ENCODE data around the gene LRRC2.

The LRRC2 gene

DNA sequence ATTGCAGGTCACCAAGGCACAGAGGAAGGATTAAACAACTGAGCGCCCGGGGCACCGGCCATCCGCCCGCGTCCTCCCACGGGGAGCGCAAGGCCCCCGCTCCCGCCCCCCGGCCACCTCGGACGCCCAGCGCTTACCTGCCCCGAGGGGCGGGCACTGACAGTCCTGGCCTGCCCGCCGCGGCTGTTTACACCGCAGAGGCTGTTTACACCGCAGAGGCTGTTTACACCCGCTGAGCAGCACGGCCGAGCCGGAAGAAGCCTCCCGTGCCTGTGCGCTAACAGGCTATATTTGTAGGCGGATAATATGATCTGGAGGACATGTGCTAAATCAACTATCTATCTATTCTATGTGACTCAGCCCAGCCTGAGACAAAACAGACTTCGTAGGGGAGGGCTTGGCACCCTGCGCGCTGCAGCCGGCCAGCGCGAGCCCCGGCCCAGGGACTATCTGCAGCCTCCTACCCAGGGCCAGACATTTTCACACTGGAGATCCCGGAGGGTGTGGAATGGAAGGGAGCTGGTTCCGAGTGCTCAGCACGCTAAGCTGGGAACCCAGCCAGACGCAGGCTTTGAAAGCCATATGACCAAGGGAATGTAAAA lies at the start of gene LRRC2:
TSS of gene LRRC2 (minus strand) at position 263 of the 602 bp plus-strand sequence. CDS start 14,711 bp downstream, outside the sequence.
- H3K4me3 ChIP-seq (ENCODE audit: control insufficient read depth, low read depth, low read length) = peak within 1 kb of the TSS; percentile 45
- TF ChIP-seq, protein P1, sequence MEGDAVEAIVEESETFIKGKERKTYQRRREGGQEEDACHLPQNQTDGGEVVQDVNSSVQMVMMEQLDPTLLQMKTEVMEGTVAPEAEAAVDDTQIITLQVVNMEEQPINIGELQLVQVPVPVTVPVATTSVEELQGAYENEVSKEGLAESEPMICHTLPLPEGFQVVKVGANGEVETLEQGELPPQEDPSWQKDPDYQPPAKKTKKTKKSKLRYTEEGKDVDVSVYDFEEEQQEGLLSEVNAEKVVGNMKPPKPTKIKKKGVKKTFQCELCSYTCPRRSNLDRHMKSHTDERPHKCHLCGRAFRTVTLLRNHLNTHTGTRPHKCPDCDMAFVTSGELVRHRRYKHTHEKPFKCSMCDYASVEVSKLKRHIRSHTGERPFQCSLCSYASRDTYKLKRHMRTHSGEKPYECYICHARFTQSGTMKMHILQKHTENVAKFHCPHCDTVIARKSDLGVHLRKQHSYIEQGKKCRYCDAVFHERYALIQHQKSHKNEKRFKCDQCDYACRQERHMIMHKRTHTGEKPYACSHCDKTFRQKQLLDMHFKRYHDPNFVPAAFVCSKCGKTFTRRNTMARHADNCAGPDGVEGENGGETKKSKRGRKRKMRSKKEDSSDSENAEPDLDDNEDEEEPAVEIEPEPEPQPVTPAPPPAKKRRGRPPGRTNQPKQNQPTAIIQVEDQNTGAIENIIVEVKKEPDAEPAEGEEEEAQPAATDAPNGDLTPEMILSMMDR (conservative IDR thresholded peaks at IDR 0.05; ENCODE audit: control insufficient read depth, insufficient read depth, low read depth, low read length) = no peak
- peak; percentile 66 for DNase-seq (ENCODE audit: low read depth)

GRCh38 chr3:46615050-46615775 lies 49.1 kb upstream of the LRRC2 start:
- TF ChIP-seq, protein P1 (conservative IDR thresholded peaks at IDR 0.05; ENCODE audit: control insufficient read depth, insufficient read depth, low read depth, low read length) = no peak
- no peak overlapping the region for H3K4me3 ChIP-seq (ENCODE audit: control insufficient read depth, low read depth, low read length)
- DNase-seq (ENCODE audit: low read depth) = no peak

GRCh38 chr3:46614431-46614830 lies 48.3 kb upstream of the LRRC2 start:
- TF ChIP-seq, protein P1 (conservative IDR thresholded peaks at IDR 0.05; ENCODE audit: control insufficient read depth, insufficient read depth, low read depth, low read length) = no peak
- H3K4me3 ChIP-seq (ENCODE audit: control insufficient read depth, low read depth, low read length) = no peak overlapping the region
- DNase-seq (ENCODE audit: low read depth) = no peak

DNA sequence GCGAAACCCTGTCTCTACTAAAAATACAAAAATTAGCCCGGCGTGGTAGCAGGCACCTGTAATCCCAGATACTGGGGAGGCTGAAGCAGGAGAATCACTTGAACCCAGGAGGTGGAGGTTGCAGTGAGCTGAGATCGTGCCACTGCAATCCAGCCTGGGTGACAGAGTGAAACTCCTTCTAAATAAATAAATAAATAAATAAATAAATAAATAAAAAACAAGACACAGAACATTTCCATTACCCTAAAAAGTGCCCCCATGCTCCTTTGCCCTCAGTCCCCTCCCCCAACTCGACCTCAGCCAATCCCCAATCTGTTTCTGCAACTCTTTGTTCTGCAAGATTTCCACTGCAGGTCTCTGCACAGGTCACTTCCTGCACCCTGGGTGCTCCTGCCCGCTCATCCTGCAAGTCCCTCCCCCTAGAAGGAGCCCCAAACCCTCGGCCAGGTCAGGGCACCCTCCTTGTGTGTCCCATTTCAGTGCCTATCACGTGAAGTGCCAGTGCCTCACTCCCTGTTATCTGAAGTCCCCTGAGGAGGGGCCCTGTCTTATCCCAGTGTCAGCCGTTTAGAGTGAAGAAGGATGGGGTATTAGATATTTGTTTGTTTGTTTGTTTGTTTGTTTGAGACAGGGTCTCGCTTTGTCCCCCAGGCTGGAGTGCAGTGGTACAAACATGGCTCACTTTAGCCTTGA lies 47.4 kb upstream of the LRRC2 start:
- TF ChIP-seq, protein P1 (conservative IDR thresholded peaks at IDR 0.05; ENCODE audit: control insufficient read depth, insufficient read depth, low read depth, low read length) = no peak
- no peak for DNase-seq (ENCODE audit: low read depth)
- H3K4me3 ChIP-seq (ENCODE audit: control insufficient read depth, low read depth, low read length) = no peak overlapping the region

DNA sequence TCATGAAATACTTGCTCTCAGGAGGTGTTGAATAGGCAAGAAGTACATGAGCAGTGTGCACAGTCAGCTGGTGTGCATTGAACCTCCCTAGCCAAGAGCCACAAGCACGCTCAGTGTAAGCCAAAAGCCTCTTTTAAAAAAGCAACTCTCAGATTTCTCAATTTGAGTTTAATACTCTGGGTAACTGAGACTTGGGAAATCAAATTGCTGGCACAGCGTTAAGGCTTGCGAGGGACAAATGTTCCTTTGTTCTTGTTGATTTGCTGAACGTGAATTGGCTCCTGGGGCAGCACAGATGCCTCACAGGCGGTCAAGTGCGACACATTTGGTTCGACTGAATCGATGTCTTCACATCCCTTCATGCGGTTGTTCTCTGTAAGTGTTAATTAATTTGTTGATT lies 46.2 kb upstream of the LRRC2 start, which contains the start of gene FAM240A:
TSS of gene FAM240A (plus strand) at position 202 of the 400 bp plus-strand sequence. CDS start at position 361, 159 bp downstream.
- TF ChIP-seq, protein P1 (conservative IDR thresholded peaks at IDR 0.05; ENCODE audit: control insufficient read depth, insufficient read depth, low read depth, low read length) = no peak
- no peak for DNase-seq (ENCODE audit: low read depth)
- no peak within 1 kb of the TSS for H3K4me3 ChIP-seq (ENCODE audit: control insufficient read depth, low read depth, low read length)

DNA sequence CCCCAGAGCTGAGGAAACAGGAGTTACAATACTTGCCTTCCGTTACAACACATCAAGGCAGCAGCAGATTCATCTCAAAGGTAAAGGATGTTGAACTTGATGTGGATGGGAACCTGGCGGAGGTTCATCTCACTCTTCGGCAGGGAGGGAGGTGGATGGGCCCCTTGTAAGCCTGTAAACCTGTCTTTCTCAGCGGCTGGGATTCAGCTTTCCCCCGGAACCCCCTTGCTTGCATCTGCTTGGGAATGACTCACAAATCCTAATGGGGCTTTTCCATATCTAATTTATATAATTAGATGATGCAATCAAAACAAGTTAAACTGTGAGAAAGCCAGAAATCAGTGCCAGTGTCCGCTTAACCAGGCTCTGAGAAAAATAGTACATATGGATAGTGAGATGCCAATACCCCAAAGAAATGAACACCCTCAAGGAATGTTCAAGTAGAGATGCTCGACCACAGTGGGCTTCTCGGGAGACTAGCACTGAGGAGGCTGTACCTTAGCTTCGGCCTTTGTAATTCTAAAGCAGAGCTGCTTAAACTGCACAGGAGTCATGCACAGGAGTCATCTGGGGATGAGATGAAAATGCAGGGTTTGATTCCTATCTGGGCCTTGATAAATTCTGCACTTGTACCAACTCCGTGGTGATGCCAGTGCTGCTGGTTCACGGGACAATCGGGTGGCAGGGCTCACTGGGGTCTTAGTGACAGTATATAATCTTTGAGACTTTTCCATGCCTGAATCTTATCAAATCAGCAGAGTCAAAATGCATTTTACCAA lies 44.0 kb upstream of the LRRC2 start:
- DNase-seq (ENCODE audit: low read depth) = no peak
- TF ChIP-seq, protein P1 (conservative IDR thresholded peaks at IDR 0.05; ENCODE audit: control insufficient read depth, insufficient read depth, low read depth, low read length) = no peak
- no peak overlapping the region for H3K4me3 ChIP-seq (ENCODE audit: control insufficient read depth, low read depth, low read length)

Measured in fibroblast of mammary gland (primary cell).